Stomach (tissue), 4 donors: ENCODE data around the gene LRRC28.

Experiments used
- CTCF ChIP-seq, 7 experiments: fragments of 450-650 bp in 4 of 7; fragments of 200-600 bp in 3 of 7; sonication (generic) in 3 of 7; IDR thresholded peaks; one replicate each; pipeline ENCODE4 v1.5.1; 2016 to 2019; ENCODE audit warnings: antibody characterized with exemption in 7 of 7, control low read depth in 2 of 7, mild to moderate bottlenecking in 1 of 7
- POLR2A ChIP-seq, 4 donors: fragments of 450-650 bp; IDR thresholded peaks; one replicate each; pipeline ENCODE4 v1.6.1; 2016; ENCODE audit warnings: antibody characterized with exemption in 4 of 4, control low read depth in 2 of 4, mild to moderate bottlenecking in 1 of 4, moderate library complexity in 1 of 4

GRCh38 chr15:99228120-99228770 is 23.0 kb upstream of the LRRC28 start:
- TF ChIP-seq POLR2A (IDR thresholded peaks at IDR 0.05) (no peak), CTCF (IDR thresholded peaks at IDR 0.05) (no peak)
